HL-60 (cell line): Measurements from ENCODE around the gene FGL2.
"Not testable (repeated sequence)": the region's sequence is repeated elsewhere in the genome, so short reads cannot be mapped to it uniquely, and the experiment has no call there.

ENCODE experiments used
- DNase-seq, 2 experiments: peaks; one replicate each; pipeline ENCODE4 v3.0.0-alpha.2; 2010 to 2020; ENCODE audit warnings: low read depth in 1 of 2, low spot score in 1 of 2
- H3K27ac ChIP-seq: fragments of 250-450 bp; sonication (Bioruptor Pico); replicated peaks from 2 replicates; pipeline ENCODE4 v1.5.1; 2020; ENCODE audit warnings: mild to moderate bottlenecking, moderate library complexity
- H3K27me3 ChIP-seq: fragments of 250-450 bp; sonication (Bioruptor Pico); 2 replicates; pipeline ENCODE4 v1.5.1; 2021; ENCODE audit warnings: mild to moderate bottlenecking, moderate library complexity; ENCODE audit not compliant: insufficient read depth, poor library complexity, severe bottlenecking
- H3K4me3 ChIP-seq: replicated peaks from 2 replicates; pipeline ENCODE4 v1.5.1; 2011; ENCODE audit warnings: mild to moderate bottlenecking, control low read depth, low read length; ENCODE audit not compliant: insufficient read depth
- SPI1 ChIP-seq: IDR thresholded peaks from 2 replicates; pipeline ENCODE4 v1.6.1; 2012; ENCODE audit warnings: low read depth, mild to moderate bottlenecking, borderline replicate concordance
- TF ChIP-seq, protein P1 (sequence below): IDR thresholded peaks from 2 replicates; pipeline ENCODE4 v1.6.1; 2012; ENCODE audit warnings: low read depth; ENCODE audit not compliant: insufficient replicate concordance

The FGL2 gene

DNA sequence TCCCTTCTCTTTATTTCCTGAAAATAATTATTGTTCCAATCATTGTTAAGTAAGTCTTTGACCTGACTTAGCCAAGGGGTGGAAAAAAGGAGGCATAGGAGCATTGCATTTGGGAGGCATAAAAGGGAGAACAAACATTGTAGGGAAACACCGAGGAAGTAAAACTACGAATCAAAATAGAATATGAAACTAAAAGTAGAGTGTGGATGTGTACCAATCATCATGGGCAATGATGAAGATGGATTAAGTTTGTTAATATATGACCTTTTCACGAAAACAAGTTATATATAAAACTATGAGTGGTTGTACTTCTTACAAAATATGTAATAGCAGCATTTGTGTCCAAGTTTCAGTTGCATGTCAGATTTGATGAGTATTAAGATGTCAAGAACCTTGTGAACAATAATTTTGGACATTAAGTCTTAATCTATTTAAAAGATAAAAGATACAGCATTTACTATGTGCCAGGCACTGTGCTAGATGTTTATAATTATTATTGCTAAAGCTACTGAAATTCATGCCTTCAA lies 24.3 kb downstream of the FGL2 start:
- H3K4me3 ChIP-seq, H3K27ac ChIP-seq, H3K27me3 ChIP-seq, DNase-seq: not testable (repeated sequence)

DNA sequence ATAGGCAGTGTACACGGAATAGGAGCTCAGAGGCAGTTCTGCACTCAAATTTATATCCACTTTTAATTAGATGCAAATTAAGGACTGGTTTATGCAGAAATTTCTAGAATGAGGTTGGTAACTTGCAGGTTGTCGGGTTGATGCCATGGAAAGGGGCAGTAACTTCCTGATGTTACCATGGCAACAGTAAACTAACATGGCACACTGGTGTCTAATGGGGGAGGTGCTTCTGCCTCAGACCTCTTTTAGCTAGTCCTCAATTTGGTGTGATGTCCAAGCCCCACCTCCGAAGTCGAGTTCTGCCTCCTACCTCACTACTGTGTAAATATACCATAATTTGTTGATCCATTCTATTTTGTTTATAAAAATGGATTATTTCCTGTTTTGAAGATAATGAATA lies 25.2 kb downstream of the FGL2 start:
- H3K27ac ChIP-seq, H3K27me3 ChIP-seq, DNase-seq, H3K4me3 ChIP-seq: not testable (repeated sequence)

DNA sequence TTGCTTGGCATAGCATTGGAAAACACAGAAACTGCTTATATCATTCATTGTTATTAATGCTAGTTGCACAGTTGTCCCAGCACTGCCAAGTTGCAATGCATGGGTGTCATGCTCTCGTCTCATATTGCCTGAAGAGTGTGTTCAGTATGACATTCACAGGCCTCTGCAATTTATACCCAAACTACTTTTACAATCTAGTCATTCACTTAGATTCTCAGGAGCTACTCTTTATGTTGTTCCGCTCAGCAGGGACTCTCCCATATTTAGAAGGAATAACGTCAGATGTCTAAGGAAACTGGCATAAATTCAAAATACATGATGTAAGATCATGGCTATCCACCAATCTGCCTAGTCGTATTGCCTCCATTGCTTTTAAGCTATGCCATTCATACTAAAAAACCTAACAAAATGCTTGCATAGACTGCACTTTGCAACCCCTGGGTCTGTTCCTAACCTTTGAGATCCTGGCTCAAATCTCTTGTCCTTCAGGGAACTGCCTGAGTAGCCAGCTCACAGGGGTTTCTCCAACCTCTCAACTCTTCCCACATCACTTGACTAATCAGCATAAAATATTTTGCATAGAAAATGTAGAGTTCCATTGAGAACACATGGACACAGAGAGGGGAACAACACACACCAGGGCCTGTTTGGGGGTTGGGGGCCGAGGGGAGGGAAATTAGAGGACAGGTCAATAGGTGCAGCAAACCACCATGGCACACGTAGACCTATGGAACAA lies 27.0 kb downstream of the FGL2 start:
- not testable (repeated sequence) for H3K27ac ChIP-seq, H3K4me3 ChIP-seq, H3K27me3 ChIP-seq, DNase-seq

DNA sequence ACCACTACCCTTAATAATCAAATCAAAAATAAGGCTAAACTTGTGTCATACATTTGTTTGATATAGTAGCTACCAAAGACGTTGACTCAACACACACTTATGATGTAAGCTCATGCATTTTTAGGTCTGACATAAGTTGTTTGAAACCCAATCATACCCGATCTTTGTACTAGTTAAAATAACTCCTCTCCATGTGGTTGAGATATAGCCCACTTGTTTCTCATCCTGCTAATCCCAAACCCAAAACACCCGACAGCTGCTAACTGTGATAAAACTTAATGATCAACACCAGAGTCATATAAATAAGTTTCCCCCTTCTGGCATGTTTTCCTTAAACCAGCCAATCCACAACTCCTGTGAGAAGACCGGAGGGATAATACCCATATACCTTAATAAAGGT lies 28.5 kb downstream of the FGL2 start:
- DNase-seq, H3K27me3 ChIP-seq, H3K27ac ChIP-seq, H3K4me3 ChIP-seq: not testable (repeated sequence)

DNA sequence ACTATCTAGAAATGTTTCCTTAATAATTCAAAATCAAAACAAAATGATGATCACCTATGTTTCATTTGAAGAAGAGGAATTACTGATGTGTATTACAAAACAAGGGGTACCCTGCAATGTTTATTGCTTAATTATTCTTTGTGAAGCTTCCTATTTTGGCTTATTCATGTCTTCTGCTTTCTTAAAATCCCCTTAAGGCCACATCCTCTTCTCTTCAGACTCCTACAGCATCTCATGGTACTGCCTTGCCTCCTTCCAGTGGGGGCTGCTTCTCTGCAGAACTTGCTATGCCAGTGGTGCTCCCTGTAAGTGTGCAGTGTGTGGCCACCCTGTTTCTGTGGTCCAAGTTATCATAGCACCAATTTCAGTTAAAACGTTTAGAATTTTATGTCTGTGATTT lies 42.2 kb downstream of the FGL2 start:
- no peaks in the 10 kb centered on the region for H3K27me3 ChIP-seq
- peak overlapping the region; percentile 33; the same call in 1 of the 2 replicates for H3K27ac ChIP-seq
- TF ChIP-seq SPI1, result peak; percentile 81
- TF ChIP-seq, protein P1, sequence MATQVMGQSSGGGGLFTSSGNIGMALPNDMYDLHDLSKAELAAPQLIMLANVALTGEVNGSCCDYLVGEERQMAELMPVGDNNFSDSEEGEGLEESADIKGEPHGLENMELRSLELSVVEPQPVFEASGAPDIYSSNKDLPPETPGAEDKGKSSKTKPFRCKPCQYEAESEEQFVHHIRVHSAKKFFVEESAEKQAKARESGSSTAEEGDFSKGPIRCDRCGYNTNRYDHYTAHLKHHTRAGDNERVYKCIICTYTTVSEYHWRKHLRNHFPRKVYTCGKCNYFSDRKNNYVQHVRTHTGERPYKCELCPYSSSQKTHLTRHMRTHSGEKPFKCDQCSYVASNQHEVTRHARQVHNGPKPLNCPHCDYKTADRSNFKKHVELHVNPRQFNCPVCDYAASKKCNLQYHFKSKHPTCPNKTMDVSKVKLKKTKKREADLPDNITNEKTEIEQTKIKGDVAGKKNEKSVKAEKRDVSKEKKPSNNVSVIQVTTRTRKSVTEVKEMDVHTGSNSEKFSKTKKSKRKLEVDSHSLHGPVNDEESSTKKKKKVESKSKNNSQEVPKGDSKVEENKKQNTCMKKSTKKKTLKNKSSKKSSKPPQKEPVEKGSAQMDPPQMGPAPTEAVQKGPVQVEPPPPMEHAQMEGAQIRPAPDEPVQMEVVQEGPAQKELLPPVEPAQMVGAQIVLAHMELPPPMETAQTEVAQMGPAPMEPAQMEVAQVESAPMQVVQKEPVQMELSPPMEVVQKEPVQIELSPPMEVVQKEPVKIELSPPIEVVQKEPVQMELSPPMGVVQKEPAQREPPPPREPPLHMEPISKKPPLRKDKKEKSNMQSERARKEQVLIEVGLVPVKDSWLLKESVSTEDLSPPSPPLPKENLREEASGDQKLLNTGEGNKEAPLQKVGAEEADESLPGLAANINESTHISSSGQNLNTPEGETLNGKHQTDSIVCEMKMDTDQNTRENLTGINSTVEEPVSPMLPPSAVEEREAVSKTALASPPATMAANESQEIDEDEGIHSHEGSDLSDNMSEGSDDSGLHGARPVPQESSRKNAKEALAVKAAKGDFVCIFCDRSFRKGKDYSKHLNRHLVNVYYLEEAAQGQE, result no peak
- H3K4me3 ChIP-seq, result no peak overlapping the region
- DNase-seq, result peak; percentile 49 to 69

DNA sequence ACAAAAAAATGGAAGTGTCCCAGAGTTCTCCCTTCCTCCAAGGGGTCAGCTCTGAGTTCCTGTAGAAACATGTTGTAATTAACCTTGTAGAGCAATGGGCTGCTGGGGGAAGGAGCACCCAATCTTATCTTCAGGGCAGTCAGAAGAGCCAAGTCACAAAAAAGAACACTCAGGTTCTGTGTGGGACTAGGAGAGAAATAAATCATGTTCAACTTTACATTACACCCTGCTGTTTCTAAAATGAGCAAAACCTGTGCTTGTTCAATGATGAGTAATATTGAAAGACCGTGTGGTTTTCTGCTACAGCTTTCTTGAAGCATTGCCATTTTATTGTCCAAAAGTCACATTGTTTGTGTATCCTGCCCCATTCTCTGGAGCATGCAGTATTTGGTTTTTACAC lies 42.6 kb downstream of the FGL2 start:
- DNase-seq, H3K27ac ChIP-seq, H3K27me3 ChIP-seq, H3K4me3 ChIP-seq: not testable (repeated sequence)

DNA sequence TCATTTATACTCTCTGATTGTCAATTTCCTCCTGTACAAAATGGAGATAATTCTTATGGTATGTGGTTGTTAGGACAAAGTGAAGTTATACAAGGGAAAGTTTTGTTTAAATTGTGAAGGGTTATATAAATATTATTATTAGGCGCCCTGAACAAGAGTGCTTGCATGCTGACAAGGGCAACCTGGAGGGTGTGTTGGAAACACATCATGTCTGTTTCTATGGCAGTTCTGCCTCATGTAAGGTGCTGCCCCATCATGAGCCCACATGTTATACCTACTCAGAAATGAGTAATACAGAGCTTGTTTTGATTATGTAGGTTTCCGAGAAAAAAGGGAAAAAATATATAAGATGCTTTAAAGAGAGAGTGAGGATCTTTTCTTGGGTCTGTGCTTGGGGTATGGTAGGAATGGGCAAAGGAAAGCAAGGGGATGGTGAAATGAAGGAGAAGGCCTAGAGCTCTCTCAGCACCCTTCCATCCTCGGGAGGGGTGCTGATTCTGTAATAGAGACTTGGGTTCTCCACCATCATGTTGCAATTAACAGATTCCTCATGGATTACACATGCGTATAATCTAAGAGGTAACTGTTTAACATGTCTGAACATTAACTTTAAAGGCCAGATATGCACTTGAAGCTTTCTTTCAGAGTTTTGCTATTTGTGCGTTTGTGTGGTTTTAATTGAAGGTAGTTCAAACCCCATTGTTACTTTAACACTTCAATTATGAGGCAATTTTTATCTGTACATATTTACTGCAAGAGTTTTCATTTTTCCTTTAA lies 43.8 kb downstream of the FGL2 start:
- H3K27me3 ChIP-seq, H3K4me3 ChIP-seq, H3K27ac ChIP-seq, DNase-seq: not testable (repeated sequence)

DNA sequence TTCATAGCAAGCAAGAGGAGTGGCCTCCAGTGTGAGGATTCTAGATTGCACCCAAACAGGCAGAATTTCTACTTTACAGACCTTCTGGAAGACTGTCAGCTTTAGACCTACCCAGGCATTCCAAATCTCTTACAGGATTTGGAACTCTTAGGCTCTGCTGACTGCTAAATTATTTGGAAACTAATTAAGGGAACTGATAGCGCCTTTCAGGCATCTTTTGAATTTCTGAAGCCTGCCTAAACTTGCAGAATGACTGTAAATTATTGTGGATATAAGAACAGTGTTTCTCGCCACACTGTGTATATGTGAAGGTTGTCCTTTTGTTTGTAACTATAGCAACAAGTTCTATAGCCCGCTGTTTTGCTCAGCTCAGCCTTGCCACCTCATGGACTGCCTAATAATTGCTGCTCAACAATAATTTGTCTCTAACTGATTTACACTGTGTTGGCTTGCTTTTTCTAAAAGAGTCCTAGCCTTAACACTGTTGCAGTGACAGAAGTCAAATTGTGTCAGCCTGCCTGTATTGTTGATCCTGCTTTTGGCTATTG lies 44.6 kb downstream of the FGL2 start:
- DNase-seq, result not testable (repeated sequence)

DNA sequence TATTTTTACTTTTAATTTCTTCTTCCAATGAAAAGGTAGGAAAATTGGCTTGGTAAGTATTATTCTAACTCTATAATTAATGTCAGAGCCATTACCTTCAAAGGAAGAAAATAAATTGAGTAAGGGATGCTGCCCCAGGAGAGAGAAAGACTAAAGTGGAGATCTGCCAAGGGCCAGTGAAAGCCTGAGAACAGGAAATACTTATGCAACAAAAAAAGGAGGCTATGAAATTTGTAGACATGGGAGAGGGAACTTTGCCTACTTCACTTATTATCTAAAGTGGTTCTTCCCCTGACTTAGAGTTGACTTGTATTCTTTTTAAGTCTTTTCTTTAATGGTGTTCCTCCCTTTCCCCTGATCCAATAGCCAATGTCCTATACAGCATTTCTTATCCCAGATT lies 47.4 kb downstream of the FGL2 start:
- H3K27ac ChIP-seq, H3K27me3 ChIP-seq, H3K4me3 ChIP-seq: not testable (repeated sequence)
- DNase-seq, result peak in 1 of 2 experiments; percentile 23

More for the DNA sequence above, 44.6 kb downstream of the FGL2 start:
- H3K27me3 ChIP-seq, H3K4me3 ChIP-seq: not testable (repeated sequence)
- H3K27ac ChIP-seq, result 0 out of 2 replicates have a peak overlapping the region, but pooled peaks have one; percentile 37
